ENCODE measurements around the gene TMEM9B.

Gene TMEM9B

GRCh38 chr11:8905528-8906165 lies 58.6 kb downstream of the TMEM9B start:
- H3K36me3 ChIP-seq (ENCODE audit: insufficient read depth, low read length) = no peaks in the 10 kb centered on the region
- peaks cover 6% of the 10 kb centered on the region; the same call in 1 of the 2 replicates for H3K4me1 ChIP-seq (ENCODE audit: insufficient read depth, low read length)
- no peak overlapping the region for H3K4me3 ChIP-seq (ENCODE audit: low read length)
- H3K27me3 ChIP-seq (ENCODE audit: insufficient read depth, low read length) = peaks cover 25% of the 10 kb centered on the region
- 95% methylated on average over 4 of the region's 5 CpGs for WGBS
- no peaks in the 10 kb centered on the region for H3K9me3 ChIP-seq (ENCODE audit: insufficient read depth, low read depth, low read length)
- no peak overlapping the region for H3K27ac ChIP-seq (ENCODE audit: low read depth, low read length)
- H3K9ac ChIP-seq (ENCODE audit: low read depth, low read length) = no peak overlapping the region

GRCh38 chr11:8899119-8899753 lies 65.0 kb downstream of the TMEM9B start:
- peaks cover 14% of the 10 kb centered on the region; the same call in 1 of the 2 replicates for H3K9me3 ChIP-seq (ENCODE audit: insufficient read depth, low read depth, low read length)
- H3K36me3 ChIP-seq (ENCODE audit: insufficient read depth, low read length) = no peaks in the 10 kb centered on the region
- no peak overlapping the region for H3K27ac ChIP-seq (ENCODE audit: low read depth, low read length)
- no peaks in the 10 kb centered on the region for H3K27me3 ChIP-seq (ENCODE audit: insufficient read depth, low read length)
- H3K4me1 ChIP-seq (ENCODE audit: insufficient read depth, low read length) = no peaks in the 10 kb centered on the region
- no peak overlapping the region for H3K4me3 ChIP-seq (ENCODE audit: low read length)
- H3K9ac ChIP-seq (ENCODE audit: low read depth, low read length) = no peak overlapping the region
